Fibroblast of upper back skin (primary cell): Measurements from ENCODE around the gene PTCRA.
A peak's percentile ranks its signal among the peaks of the same experiment; 100 is the strongest.
"Not testable (repeated sequence)": the region's sequence is repeated elsewhere in the genome, so short reads cannot be mapped to it uniquely, and the experiment has no call there.

ENCODE experiments used
- DNase-seq: peaks from one replicate; pipeline ENCODE4 v3.0.0-alpha.2; 2013

The PTCRA gene

DNA sequence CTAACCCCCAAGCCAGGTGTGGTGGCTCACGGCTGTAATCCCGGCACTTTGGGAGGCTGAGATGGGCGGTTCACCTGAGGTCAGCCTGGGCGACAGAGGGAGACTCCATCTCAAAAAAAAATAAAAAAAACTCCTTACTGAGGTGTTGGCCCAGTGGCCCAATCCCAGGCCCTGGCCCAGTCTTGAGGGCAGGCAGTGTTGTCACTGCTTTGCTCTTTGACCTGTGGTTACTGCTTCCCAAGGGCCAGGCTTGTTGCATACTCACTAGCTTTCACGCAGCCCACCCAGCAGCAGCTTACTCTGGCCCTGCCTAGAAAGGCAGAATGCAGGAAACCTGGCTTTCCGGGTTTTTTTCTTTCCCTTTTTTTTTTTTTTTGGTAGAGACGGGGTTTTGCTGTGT is 26.6 kb downstream of the PTCRA start:
- no peak for DNase-seq

DNA sequence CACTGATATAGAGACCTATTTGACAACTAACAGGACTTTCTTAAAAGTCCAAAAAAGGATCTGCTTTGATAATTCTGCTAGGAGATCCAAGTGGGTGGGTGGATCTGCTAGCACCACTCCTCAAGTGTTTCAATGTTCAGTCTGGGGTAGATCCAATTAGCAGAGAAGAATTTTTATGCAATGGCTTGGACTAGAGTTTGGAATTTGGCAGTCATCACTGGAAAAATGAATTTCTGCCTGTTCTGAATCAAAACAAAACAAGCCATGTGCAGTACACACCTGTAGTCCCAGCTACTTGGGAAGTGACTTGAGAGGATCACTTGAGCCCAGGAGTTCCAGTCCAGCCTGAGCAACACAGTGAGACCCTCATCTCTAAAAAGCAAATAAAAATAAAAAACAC is 32.1 kb downstream of the PTCRA start:
- DNase-seq, result no peak

DNA sequence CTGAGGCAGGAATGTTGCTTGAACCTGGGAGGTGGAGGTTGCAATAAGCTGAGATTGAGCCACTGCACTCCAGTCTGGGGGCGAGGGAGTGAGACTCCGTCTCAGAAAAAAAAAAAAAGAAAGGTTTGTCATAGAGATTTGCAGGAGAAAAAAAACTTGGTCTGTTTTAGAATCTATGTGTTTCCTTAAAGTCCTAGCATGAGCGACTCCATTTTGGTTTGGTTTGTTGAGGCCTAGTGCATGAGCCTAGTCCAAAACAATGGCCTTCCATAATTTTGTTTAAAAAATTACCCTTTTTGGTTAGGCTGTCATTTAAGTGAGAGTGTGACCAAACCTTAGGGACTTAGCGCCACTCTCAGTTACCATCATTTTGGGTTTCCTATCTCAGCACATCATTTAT is 36.5 kb downstream of the PTCRA start:
- DNase-seq, result no peak

DNA sequence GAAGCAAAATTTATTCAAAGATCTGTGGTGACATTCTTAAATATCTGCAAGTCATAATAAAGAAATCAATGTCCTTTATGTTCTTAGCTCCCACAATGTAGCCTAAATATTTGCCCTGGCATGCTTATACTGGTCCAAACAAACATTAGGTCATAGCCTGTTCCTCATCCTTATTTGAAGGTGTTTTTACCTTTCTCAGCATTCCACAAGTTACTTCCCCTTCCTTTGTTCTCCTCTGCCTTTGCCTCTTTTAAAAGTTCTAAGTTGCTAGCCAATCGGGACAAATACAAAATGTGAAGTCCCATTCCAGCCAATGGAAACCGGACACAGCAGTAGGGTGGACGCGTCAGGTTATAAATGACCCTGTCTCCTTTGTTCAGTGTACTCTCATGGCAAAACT is 38.6 kb downstream of the PTCRA start:
- not testable (repeated sequence) for DNase-seq

DNA sequence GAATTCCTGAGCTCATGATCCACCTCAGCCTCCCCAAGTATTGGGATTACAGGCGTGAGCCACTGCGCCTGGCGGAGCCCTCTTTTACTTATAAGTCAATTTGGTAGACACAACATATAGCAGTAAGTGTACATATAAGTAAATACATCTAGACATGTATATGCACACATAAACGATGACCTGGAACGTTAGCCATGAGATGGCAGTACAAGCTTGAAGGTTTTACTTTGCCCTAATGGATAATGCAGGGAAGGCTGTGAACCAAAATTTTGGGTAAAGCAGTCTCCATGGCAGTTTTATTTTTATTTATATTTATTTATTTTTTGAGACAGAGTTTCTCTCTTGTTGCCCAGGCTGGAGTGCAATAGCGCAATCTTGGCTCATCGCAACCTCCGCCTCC is 42.3 kb downstream of the PTCRA start:
- DNase-seq, result no peak

DNA sequence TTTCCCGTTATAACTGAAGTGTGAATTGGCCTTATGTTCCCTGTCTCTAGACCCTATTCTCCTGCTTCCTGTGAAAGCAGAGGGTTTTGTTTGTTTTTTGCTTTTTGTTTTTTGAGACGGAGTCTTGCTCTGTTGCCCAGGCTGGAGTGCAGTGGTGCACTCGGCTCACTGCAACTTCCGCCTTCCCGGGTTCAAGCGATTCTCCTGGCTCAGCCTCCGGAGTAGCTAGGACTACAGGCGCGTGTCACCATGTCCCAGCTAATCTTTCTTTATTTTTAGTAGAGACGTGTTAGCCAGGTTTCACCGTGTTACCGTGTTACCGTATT is 44.0 kb downstream of the PTCRA start:
- DNase-seq, result no peak

DNA sequence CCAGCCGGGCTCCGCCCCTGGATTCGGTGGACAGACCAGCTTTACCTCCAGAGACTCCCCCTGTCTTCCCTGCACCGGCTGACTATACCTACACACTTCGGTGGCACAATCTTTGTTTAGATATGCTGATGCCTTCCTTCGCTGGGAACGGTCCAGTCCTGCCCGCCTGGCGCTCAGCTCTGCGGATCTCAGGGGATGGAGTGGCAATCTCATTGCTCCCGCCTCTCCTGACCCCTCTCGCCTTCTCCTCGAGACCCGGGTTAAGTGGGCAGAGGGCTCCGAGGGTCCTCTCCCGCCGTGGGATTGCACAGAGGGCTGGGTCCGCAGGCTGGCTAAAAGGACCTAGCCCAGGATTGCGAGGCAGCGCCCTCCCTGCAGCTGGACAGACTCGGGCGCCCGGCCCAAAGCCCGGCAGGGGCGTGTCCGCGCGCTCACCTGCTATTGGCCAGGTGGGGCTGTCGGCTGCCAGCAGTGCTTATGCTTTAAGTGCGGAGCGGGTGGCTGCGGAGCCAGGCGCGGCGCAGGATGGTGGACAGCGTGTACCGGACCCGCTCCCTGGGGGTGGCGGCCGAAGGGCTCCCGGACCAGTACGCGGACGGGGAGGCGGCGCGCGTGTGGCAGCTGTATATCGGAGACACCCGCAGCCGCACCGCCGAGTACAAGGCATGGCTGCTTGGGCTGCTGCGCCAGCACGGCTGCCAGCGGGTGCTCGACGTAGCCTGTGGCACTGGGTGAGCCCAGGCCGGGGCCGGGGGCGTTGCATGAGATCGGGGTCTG is 44.6 kb downstream of the PTCRA start, which contains the start of gene GNMT:
Gene GNMT, plus strand, starts transcription at position 512 of the 777 bp plus-strand sequence. Its CDS starts 14 bp downstream, at position 526.
- DNase-seq, result no peak

DNA sequence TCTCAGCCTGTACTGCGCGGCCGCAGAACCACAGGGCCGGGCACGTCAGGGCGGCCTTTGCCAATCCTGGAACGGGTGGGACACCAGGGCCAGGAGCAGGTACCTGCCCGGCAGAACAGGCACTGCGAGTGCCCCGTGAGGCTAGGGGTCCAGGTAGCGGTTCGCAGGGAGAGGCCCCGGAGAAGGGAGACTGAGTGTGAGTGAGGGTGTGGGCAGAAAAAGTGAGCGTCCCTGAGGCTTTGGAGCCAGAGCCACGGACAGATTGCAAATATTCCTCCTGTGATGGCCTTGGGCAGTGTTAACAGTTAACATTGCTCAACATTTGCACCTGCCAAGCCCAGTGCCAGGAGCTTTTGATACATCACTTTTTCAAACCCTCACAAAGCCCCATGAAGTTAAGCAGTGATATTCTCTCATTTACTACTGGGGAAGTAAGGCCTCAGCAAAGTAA is 45.2 kb downstream of the PTCRA start:
- DNase-seq, result no peak

DNA sequence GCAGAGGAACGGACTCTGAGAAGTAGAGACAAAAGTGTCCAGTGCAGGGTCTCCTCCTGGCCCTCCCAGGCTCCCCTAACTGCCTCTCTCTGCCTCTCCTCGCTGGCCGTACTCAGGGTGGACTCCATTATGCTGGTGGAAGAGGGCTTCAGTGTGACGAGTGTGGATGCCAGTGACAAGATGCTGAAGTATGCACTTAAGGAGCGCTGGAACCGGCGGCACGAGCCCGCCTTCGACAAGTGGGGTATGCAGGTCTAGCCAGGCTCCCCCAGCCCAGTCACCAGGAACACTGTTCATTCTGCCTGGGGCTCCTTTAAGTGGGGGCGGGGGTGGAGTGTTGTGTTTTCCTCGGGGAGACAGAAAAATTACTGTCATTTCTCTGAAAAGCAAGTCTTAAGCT is 46.2 kb downstream of the PTCRA start:
- DNase-seq, result no peak

DNA sequence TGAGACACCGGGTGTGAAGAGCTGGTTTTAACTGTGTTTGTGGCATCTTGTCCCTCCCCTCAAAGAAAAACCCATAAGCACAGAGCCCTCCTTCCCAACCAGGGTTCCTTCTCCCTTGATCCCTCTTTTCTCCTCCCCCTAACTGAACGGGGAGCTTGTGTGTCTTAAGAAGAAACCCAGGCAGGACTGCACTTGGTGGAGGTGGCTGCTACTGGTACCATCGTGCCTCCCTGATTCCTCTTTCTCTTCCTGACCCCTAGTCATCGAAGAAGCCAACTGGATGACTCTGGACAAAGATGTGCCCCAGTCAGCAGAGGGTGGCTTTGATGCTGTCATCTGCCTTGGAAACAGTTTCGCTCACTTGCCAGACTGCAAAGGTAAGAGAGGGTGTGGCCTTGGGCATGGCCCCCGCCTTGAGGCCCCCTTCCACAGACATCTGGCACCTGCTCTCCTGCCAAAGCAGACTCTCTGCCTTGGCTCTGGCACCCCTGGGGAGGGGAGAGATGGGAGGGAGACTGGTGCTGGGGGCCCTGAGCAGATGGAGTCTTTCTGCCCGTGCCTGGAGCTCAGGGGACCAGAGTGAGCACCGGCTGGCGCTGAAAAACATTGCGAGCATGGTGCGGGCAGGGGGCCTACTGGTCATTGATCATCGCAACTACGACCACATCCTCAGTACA is 46.8 kb downstream of the PTCRA start:
- no peak for DNase-seq

DNA sequence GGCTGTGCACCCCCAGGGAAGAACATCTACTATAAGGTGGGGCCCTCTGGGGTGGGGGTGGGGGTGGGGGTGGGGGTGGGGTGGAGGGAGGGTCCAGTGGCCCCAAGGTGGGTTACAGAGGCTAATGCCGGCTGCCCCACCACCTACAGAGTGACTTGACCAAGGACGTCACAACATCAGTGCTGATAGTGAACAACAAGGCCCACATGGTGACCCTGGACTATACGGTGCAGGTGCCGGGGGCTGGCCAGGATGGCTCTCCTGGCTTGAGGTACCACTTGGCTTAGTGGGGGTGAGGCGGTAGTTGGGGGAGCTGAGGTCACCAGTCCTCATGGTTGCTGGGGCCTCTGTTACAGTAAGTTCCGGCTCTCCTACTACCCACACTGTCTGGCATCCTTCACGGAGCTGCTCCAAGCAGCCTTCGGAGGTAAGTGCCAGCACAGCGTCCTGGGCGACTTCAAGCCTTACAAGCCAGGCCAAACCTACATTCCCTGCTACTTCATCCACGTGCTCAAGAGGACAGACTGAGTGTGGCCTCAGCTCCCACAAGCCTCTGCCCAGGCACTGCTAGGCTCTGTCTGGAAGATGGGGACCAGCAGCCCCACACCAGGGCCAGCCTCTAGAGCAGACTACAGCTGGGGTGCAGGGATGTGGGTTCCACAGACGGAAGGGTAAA is 47.5 kb downstream of the PTCRA start:
- DNase-seq, result no peak

DNA sequence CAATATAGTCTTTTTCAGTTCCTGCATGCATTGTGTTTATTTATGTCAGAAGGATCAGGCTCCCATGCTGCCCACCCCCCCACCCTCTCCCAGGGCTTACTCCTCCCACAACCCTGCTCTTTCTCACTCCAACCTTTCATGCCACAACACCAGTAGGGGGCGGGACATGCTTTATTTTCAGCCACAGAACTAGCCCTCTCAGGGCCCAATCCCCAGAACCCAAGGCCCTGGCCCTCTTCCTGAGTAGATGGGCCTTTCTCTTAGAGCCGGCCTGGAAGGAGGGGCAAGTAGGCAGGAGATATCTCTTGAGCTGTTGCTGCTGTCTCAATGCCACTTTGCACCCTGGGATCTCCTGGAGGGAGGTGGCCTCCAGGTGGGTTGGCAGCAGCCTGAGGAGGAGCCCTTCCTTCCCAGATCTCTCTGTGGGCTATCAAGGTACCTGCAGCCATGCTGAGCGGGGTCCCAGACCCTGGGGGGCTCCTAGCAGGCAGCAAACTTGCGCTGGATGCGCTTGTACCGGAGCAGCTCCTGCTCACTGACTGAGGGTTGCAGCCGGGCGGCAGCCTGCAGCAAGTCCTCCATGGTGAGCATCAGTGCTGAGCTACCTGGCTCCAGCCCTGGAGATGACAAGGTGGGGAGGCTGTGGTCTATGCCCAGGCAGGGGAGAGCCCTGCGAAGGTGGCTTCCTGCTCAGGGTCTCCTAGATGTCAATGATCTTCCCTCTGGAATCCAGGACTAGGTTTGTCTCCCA is 48.2 kb downstream of the PTCRA start:
- DNase-seq, result peak; percentile 41

DNA sequence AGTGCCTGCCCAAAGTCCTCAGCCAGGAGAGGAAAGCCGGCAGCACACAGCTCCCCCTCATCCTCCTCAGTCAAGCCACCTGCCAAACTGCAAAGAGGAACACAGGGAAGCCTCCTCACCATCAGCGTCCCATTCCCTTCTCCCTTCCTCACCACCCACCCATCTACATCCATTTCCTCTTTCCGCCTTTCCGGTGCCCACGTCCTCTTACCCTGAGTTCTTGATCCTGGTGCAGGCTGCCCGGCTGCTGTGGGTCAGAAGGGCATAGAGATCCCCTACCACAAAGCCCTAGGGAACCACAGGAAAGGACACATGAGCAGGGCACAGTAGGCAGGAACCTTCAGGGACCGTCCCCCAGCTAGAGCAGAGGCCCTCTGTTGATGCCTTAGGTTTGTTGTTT is 50.7 kb downstream of the PTCRA start:
- DNase-seq, result no peak

DNA sequence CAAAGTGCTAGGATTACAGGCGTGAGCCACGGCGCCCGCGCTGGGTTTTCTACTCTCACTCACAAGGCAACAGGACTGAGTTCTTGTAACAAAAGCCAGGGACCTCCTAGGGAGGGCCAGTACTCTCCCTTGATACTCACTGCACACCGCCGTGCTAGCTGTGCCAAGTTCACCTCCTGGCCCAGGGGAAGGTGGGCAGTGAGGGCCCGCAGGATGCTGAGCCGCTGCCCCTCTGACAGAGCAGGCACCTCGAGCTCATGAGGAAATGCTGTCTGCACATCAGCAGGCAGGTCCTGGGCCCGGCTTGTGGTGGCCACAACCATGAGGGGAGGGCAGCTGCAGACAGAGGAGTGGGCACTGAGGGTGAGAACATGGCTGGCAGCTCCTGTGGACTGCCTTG is 51.4 kb downstream of the PTCRA start:
- no peak for DNase-seq

DNA sequence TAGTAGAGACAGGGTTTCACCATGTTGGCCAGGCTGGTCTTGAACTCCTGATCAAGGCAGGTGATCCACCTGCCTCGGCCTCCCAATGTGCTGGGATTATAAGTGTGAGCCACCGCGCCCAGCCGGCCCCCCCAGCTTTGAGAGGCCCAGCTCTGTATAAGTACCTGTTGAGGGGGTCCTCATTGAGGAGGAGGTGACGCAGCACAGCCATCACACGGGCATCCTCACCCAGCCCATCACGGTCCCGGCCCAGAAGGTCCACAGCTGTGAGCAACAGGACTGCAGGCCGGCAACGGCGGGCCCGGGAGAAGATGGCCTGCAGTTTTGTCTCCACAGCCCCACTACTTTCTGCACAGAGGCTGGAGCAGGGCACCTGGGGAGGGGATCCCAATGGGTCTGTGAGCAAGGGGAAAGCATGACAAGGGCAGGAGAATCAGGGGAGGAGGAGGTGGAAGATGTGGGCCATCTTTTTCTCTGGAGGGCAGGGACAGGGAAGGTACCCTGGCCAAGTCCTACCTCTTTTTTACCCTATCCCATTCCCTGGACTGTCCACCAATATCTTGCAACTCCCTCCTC is 52.4 kb downstream of the PTCRA start:
- DNase-seq, result no peak

DNA sequence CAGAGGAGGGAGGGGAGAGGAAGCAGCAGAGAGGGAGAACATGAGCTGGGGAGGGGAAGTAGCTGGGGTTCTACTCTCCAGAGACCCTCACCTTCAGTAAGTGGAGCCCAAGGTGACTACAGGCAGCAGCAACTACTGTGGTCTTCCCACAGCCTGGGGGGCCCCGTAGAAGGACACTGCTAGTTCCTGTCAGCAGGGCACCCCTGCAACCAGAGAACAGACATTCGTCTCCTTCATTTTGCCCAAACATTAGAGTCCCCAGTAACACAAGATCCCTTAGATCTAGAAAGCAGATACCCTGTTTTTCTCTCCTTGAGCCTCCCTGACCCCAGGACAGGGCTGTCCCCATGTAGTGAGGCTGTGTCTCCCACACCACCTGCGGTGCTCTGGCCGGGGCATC is 52.9 kb downstream of the PTCRA start:
- DNase-seq, result no peak

DNA sequence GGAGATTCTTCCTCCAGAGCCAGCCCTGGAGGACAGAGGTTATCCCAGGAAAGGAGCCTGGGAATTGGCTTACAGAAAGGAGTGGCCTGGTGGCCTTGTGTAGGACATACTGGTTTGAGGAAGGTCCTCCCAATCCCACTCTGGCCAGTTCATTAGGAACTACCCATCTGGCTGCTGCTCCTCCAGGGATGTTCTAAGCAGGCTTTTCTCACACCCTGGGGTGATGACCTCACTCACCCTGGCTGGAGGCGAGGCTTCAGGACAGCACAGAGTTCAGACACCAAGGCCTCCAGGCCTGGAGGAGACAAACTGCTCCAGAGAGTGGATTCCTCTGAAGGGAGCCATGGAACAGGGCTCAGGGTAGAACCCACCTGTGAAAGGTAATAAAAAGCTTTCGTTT is 53.6 kb downstream of the PTCRA start:
- no peak for DNase-seq

DNA sequence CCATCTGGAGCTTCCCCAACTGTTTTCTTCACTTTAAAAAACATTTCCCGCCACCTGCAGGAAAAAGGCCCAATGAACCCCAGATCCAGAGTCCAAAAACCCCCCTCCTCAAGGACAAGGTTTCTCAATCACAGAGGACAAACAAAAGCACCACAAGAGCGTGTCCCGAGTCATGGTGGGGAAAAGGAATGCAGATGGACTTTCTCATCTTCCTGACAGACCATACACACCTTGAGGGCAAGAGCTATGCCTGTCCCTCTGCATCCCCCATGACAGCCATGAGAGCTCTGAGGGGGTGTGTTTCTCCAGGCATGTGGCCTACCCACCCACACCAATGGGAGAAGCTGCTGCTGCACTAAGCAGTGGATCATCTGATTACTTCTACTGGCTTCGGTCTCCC is 54.1 kb downstream of the PTCRA start:
- no peak for DNase-seq

DNA sequence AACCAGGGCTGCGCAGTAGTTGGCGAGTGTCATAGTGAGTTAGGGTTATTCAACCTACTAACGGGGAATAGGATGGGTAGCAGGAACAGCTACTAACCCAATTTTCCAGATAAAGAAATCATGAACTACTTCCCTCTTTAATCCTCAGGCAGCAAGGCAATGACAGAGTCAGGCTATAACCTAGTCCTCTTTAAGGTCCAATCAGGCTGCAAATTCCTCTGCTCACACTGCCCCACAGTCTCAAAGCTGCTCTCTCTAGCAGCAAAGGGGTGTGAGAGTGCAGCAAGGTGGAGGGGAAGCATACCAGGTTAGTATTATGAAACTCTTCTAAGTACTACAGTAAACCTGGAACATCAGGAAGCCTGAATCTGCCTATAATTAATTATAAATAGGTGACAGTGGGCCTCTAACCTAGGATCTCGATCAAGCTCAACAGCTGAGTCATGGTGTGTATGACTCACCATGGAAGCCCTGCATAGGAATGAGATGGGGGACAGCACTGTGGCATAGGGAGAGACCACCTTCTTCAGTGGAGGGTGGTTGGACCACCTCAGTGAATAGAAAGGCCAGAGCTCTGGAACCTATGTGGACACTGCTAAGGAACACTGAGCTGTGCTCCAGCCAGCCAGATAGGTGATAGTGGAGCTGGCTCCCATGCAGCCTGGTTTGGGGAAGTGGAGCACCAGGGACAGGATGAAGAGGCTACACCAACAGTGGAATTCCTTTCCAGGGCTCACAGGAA is 55.2 kb downstream of the PTCRA start:
- peak; percentile 26 for DNase-seq

DNA sequence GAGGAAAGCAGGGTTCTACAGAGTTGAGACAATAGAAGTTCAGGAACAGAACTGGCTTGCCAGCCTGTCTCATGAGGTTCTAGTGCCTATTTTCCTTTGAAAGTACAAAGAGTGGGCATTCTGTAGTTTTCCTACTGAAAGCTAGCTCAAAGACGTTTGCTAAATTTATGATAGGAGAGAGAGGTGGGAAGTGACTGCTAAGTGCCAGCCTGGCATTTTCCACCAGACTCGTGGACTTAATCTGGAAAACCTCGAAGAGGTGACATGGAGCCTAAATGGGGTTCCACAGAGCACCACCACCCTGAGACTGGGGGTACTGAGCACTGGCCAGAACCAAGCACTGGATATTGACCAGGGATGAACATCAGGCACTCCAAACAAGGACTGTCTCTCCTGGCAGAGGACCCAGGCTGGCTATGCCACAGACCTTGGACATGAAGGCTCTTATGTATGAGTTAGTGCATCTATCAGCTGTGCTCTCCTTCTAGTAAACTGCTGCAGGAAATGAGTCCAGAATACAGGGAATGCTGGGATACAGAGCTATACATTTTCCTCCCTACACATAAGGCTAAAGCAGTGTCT is 56.0 kb downstream of the PTCRA start:
- no peak for DNase-seq

DNA sequence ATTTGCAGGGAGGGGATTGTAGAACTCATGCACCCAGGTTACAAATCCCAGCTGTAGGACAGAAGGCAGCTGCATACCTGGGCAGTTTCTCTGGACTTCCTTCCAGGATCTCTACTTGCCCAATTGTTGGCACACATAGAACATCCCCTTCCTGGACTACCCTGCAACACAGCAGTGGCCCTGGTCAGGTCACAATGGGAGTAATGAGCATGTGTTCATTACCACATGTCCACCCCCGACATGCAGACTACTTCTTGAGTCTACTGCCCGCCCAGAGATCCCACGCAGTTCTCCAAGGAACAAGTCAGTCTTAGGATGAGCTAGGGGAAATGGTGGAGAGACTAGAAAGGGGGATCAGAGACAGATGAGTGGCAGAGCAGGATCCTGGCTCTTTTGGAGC is 58.1 kb downstream of the PTCRA start:
- no peak for DNase-seq
